Testis (tissue), 3 donors: ENCODE measurements around the gene CUX1. TPM values are rescaled to one million over a fixed set of nuclear protein-coding genes. Genes with fewer than 3 reads are reported as not detected.

Source experiments
- DNase-seq: peaks from one replicate; pipeline ENCODE4 v3.0.0-alpha.2; 2019
- H3K27ac ChIP-seq, 2 donors: fragments of 200-600 bp; sonication (generic); one replicate each; pipeline ENCODE4 v1.5.1; 2019
- H3K27me3 ChIP-seq: fragments of 200-600 bp; sonication (generic); one replicate; pipeline ENCODE4 v1.5.1; 2019
- H3K36me3 ChIP-seq: fragments of 200-600 bp; sonication (generic); one replicate; pipeline ENCODE4 v1.5.1; 2017; ENCODE audit warnings: low read depth; ENCODE audit errors: missing control alignments
- H3K4me1 ChIP-seq: fragments of 200-600 bp; sonication (generic); one replicate; pipeline ENCODE4 v1.5.1; 2019
- H3K4me3 ChIP-seq, 2 donors: fragments of 200-600 bp; sonication (generic); one replicate each; pipeline ENCODE4 v1.5.1; 2017 to 2019
- H3K9me3 ChIP-seq: fragments of 200-600 bp; sonication (generic); one replicate; pipeline ENCODE4 v1.5.1; 2017
- POLR2A ChIP-seq: fragments of 450-650 bp; IDR thresholded peaks from one replicate; pipeline ENCODE4 v1.6.1; 2017; ENCODE audit warnings: antibody characterized with exemption, mild to moderate bottlenecking, moderate library complexity
- WGBS, 2 donors: methylation state at CpG; one replicate each; pipeline ENCODE4 v1.1.5; 2018; 5-methylcytosine and 5-hydroxymethylcytosine counted together
- intact Hi-C: fragments of 100-400 bp; cut with DNase I; formaldehyde crosslinking; loops from one replicate; pipeline ENCODE4 v1.15.1; 2023; ENCODE audit warnings: low total_unique reads
- polyA plus RNA-seq: library from polyadenylated mRNA; stranded (reverse); fragments of 350-450 nt; fragmentation: Illumina TruSeq; extraction: RNeasy Lipid Tissue Mini Kit (QIAGEN cat#74804); gene quantifications from one replicate; pipeline ENCODE4 v1.2.3, GENCODE V29; 2014; ENCODE audit warnings: low read depth, low replicate concordance; ENCODE audit not compliant: insufficient read depth
- total RNA-seq, 2 donors: library from RNA; depleted of rRNA; stranded (reverse); fragments of >200 nt; gene quantifications; one replicate each; pipeline ENCODE4 v1.2.3, GENCODE V29; 2016
- TF ChIP-seq, protein P1 (sequence below), 3 experiments: fragments of 450-650 bp in 2 of 3; fragments of 200-600 bp in 1 of 3; sonication (generic) in 1 of 3; IDR thresholded peaks; one replicate each; pipeline ENCODE4 v1.5.1; 2016 to 2019; ENCODE audit warnings: antibody characterized with exemption in 3 of 3, mild to moderate bottlenecking in 2 of 3, moderate library complexity in 1 of 3

The CUX1 gene
- total and polyA plus RNA-seq, 3 donors from 2014 or later, result 30.8 to 46.3 (median 43.1) TPM

- Histone ChIP-seq H3K27me3 (no peaks in the 10 kb centered on the region), H3K27ac (no peak overlapping the region), H3K4me1 (no peaks in the 10 kb centered on the region), H3K9me3 (no peaks in the 10 kb centered on the region), H3K4me3 (no peak overlapping the region), H3K36me3 (no peaks in the 10 kb centered on the region)
- no peak for DNase-seq
- intact Hi-C loops, result no loop called here
- WGBS, 2 donors, result 94 to 98% methylated on average over 2 of the region's 2 CpGs
- no peak for TF ChIP-seq POLR2A
- TF ChIP-seq, protein P1, sequence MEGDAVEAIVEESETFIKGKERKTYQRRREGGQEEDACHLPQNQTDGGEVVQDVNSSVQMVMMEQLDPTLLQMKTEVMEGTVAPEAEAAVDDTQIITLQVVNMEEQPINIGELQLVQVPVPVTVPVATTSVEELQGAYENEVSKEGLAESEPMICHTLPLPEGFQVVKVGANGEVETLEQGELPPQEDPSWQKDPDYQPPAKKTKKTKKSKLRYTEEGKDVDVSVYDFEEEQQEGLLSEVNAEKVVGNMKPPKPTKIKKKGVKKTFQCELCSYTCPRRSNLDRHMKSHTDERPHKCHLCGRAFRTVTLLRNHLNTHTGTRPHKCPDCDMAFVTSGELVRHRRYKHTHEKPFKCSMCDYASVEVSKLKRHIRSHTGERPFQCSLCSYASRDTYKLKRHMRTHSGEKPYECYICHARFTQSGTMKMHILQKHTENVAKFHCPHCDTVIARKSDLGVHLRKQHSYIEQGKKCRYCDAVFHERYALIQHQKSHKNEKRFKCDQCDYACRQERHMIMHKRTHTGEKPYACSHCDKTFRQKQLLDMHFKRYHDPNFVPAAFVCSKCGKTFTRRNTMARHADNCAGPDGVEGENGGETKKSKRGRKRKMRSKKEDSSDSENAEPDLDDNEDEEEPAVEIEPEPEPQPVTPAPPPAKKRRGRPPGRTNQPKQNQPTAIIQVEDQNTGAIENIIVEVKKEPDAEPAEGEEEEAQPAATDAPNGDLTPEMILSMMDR (IDR thresholded peaks at IDR 0.05), result no peak
Measured at GRCh38 chr7:102055181-102055976, 238.0 kb downstream of the CUX1 start.

- H3K27ac ChIP-seq, result no peak overlapping the region
- TF ChIP-seq, protein P1 (IDR thresholded peaks at IDR 0.05), result no peak
- TF ChIP-seq POLR2A, result no peak
- no peaks in the 10 kb centered on the region for H3K4me1 ChIP-seq
- no peaks in the 10 kb centered on the region for H3K9me3 ChIP-seq
- DNase-seq, result no peak
- WGBS, 2 donors, result 95 to 96% methylated on average over 9 of the region's 9 CpGs
- no peaks in the 10 kb centered on the region for H3K27me3 ChIP-seq
- H3K36me3 ChIP-seq, result no peaks in the 10 kb centered on the region
- no peak overlapping the region for H3K4me3 ChIP-seq
- intact Hi-C loops, result no loop called here
Measured at GRCh38 chr7:102059524-102059923, 242.1 kb downstream of the CUX1 start.

GRCh38 chr7:102061354-102061945 lies 244.0 kb downstream of the CUX1 start:
- intact Hi-C loops, result no loop called here
- Histone ChIP-seq H3K4me3 (no peak overlapping the region), H3K9me3 (no peaks in the 10 kb centered on the region), H3K4me1 (no peaks in the 10 kb centered on the region), H3K27ac (no peak overlapping the region), H3K36me3 (no peaks in the 10 kb centered on the region), H3K27me3 (no peaks in the 10 kb centered on the region)
- WGBS, 2 donors, result 81 to 92% methylated on average over 10 to 11 of the region's 11 CpGs
- no peak for DNase-seq
- TF ChIP-seq POLR2A, result no peak
- TF ChIP-seq, protein P1 (IDR thresholded peaks at IDR 0.05), result no peak

DNA sequence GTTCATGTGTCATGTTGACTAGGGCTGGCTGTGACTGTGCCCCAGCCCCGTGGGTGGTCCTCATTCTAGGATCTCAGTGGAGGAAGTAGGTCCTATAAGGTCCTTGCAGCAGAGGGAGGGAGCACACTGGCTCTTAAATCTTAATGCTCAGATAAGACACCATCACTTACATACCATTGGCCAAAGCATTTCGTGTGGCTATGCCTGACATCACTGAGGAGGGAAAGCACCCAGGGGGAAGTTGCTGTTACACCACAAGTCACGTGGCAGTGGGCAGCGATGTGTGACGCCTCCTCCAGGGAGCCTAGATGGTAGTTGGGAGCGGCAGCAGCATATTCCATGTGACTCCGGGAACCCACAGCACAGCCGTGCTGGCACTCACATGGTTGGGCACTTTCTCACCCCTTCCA lies 244.6 kb downstream of the CUX1 start:
- 86 to 92% methylated on average over 8 of the region's 8 CpGs for WGBS, 2 donors
- no peak overlapping the region for H3K4me3 ChIP-seq
- no peaks in the 10 kb centered on the region for H3K9me3 ChIP-seq
- no peaks in the 10 kb centered on the region for H3K27me3 ChIP-seq
- intact Hi-C loops, result no loop called here
- TF ChIP-seq, protein P1 (IDR thresholded peaks at IDR 0.05), result no peak
- no peak for TF ChIP-seq POLR2A
- H3K4me1 ChIP-seq, result no peaks in the 10 kb centered on the region
- DNase-seq, result no peak
- H3K36me3 ChIP-seq, result no peaks in the 10 kb centered on the region
- H3K27ac ChIP-seq, result no peak overlapping the region
